ENCODE results near the gene AKAP6.

DNA sequence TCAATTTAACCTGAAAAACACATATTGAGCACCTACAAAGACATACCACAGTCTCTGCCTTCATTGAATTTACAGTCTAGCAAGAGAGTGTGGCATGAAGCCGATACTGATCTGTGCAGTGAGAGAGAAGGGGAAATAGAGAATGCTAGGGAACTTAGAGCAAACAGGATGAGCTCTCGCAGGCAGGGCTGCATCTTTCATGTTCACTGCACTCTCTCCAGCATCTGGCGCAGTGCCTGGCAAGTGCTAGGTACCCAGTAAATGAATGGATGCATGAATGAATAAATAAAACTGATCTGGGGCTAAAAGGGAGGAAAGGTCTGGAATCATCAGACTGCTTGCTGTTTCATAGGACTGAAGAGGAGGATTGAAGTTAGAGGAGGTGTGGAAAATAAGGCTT lies 353.1 kb downstream of the AKAP6 start:
- no peak for TF ChIP-seq POLR2A (IDR thresholded peaks at IDR 0.05)
- TF ChIP-seq, protein P1, sequence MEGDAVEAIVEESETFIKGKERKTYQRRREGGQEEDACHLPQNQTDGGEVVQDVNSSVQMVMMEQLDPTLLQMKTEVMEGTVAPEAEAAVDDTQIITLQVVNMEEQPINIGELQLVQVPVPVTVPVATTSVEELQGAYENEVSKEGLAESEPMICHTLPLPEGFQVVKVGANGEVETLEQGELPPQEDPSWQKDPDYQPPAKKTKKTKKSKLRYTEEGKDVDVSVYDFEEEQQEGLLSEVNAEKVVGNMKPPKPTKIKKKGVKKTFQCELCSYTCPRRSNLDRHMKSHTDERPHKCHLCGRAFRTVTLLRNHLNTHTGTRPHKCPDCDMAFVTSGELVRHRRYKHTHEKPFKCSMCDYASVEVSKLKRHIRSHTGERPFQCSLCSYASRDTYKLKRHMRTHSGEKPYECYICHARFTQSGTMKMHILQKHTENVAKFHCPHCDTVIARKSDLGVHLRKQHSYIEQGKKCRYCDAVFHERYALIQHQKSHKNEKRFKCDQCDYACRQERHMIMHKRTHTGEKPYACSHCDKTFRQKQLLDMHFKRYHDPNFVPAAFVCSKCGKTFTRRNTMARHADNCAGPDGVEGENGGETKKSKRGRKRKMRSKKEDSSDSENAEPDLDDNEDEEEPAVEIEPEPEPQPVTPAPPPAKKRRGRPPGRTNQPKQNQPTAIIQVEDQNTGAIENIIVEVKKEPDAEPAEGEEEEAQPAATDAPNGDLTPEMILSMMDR (IDR thresholded peaks at IDR 0.05): no peak
